ENCODE data around the gene GRAMD2A.

GRCh38 chr15:72197041-72197459 is 537 bp downstream of the GRAMD2A start:
- TF ChIP-seq CTCF (IDR thresholded peaks at IDR 0.05) (no peak), POLR2AphosphoS5 (IDR thresholded peaks at IDR 0.05) (no peak), POLR2A (IDR thresholded peaks at IDR 0.05) (no peak), EP300 (IDR thresholded peaks at IDR 0.05) (no peak)

Measured in upper lobe of left lung (tissue), 4 donors.